Activated CD4-positive, alpha-beta T cell treated with anti-CD3 and anti-CD28 coated beads for 36 hours (primary cell): ENCODE measurements around the gene GPR156. TPM values are rescaled to one million over a fixed set of nuclear protein-coding genes. Genes with fewer than 3 reads are reported as not detected.
"Not testable (repeated sequence)": the region's sequence is repeated elsewhere in the genome, so short reads cannot be mapped to it uniquely, and the experiment has no call there.

Source experiments
- ATAC-seq: fragments of 200-7000 bp; cut with Tn5 transposase; one replicate; pipeline ENCODE4 v1.10.0; 2021; ENCODE audit warnings: mild to moderate bottlenecking, moderate library complexity
- CTCF ChIA-PET: fragments of 350-600 bp; sonication (Branson Sonifier 250); formaldehyde crosslinking; loops from one replicate; lab custom pipeline; 2021; ENCODE audit warnings: antibody characterized with exemption; lab: Charles Lee
- POLR2A ChIA-PET: fragments of 350-600 bp; sonication (Branson Sonifier 250); formaldehyde crosslinking; loops from one replicate; lab custom pipeline; 2021; ENCODE audit warnings: antibody characterized with exemption, inconsistent platforms; lab: Charles Lee
- DNase-seq: peaks from one replicate; pipeline ENCODE4 v3.0.0-alpha.2; 2020
- H3K27ac Mint-ChIP-seq: one replicate; pipeline ENCODE4 v1.8.0; 2021; ENCODE audit warnings: mixed read lengths
- H3K27me3 Mint-ChIP-seq: one replicate; pipeline ENCODE4 v1.8.0; 2021; ENCODE audit warnings: mixed read lengths
- H3K36me3 Mint-ChIP-seq: one replicate; pipeline ENCODE4 v1.8.0; 2021; ENCODE audit warnings: low read depth, mixed read lengths
- H3K4me1 Mint-ChIP-seq: one replicate; pipeline ENCODE4 v1.8.0; 2021; ENCODE audit warnings: mixed read lengths
- H3K4me3 Mint-ChIP-seq: one replicate; pipeline ENCODE4 v1.8.0; 2021; ENCODE audit warnings: mild to moderate bottlenecking, moderate library complexity, mixed read lengths
- H3K9me3 Mint-ChIP-seq: one replicate; pipeline ENCODE4 v1.8.0; 2021; ENCODE audit warnings: low read depth, mixed read lengths
- intact Hi-C, 2 experiments: fragments of 100-400 bp; cut with DNase I in 1 of 2; cut with micrococcal nuclease in 1 of 2; formaldehyde crosslinking; loops; one replicate each; pipeline versions ENCODE4 v1.14.2 to v1.15.1; 2022 to 2024; cut with DNase I, micrococcal nuclease
- total RNA-seq, 2 experiments: library from RNA; stranded (reverse); gene quantifications; one replicate each; pipeline ENCODE4 v1.2.3, GENCODE V29; 2021

The GPR156 gene
- total RNA-seq, 2 experiments from 2014 or later, result 0.11 TPM; not detected in 1

GRCh38 chr3:120300971-120301370 is 15.9 kb upstream of the GPR156 start:
- ChIA-PET CTCF (interaction anchor here (1.8 kb wide), 1 partner anchor 116 kb away, joined by 7 read pairs; no protein-coding TSS in a partner anchor), POLR2A (interaction anchor here (0.6 kb wide), 1 partner anchor 34 kb away, joined by 7 read pairs; no protein-coding TSS in a partner anchor)
- intact Hi-C loops, result no loop called here

GRCh38 chr3:120299403-120299802 is 14.4 kb upstream of the GPR156 start:
- CTCF ChIA-PET, result interaction anchor here (1.0 kb wide), 1 partner anchor 137 kb away, joined by 3 read pairs; no protein-coding TSS in a partner anchor

More at GRCh38 chr3:120300971-120301370, 15.9 kb upstream of the GPR156 start:
- no peaks in the 10 kb centered on the region for H3K36me3 Mint-ChIP-seq
- no peak overlapping the region for H3K27ac Mint-ChIP-seq
- DNase-seq (no peak), ATAC-seq (no peak)
- H3K9me3 Mint-ChIP-seq, result no peaks in the 10 kb centered on the region
- H3K4me1 Mint-ChIP-seq, result no peaks in the 10 kb centered on the region
- no peak overlapping the region for H3K4me3 Mint-ChIP-seq
- peaks cover 5% of the 10 kb centered on the region for H3K27me3 Mint-ChIP-seq

GRCh38 chr3:120298996-120299395 is 14.0 kb upstream of the GPR156 start:
- DNase-seq, result no peak
- ATAC-seq, result no peak
- intact Hi-C loops, result loop anchor here in 1 of 2 experiments (1.0 kb wide), 1 partner anchor 19 kb away; no protein-coding TSS in a partner anchor
- H3K9me3 Mint-ChIP-seq, result no peaks in the 10 kb centered on the region
- ChIA-PET CTCF (no interaction called here), POLR2A (no interaction called here)
- peaks cover 2% of the 10 kb centered on the region for H3K27me3 Mint-ChIP-seq
- no peak overlapping the region for H3K27ac Mint-ChIP-seq
- H3K4me1 Mint-ChIP-seq, result no peaks in the 10 kb centered on the region
- no peaks in the 10 kb centered on the region for H3K36me3 Mint-ChIP-seq
- H3K4me3 Mint-ChIP-seq, result no peak overlapping the region

More at GRCh38 chr3:120299403-120299802, 14.4 kb upstream of the GPR156 start:
- peaks cover 2% of the 10 kb centered on the region for H3K27me3 Mint-ChIP-seq
- no peak overlapping the region for H3K27ac Mint-ChIP-seq
- intact Hi-C loops, result no loop called here
- H3K36me3 Mint-ChIP-seq, result no peaks in the 10 kb centered on the region
- POLR2A ChIA-PET, result no interaction called here
- H3K4me1 Mint-ChIP-seq, result no peaks in the 10 kb centered on the region
- DNase-seq (no peak), ATAC-seq (no peak)
- no peaks in the 10 kb centered on the region for H3K9me3 Mint-ChIP-seq
- no peak overlapping the region for H3K4me3 Mint-ChIP-seq

- POLR2A ChIA-PET, H3K27ac Mint-ChIP-seq, H3K4me1 Mint-ChIP-seq: not testable (repeated sequence)
Observed at GRCh38 chr3:120291552-120291951, 6.5 kb upstream of the GPR156 start.

GRCh38 chr3:120289636-120290035 is 4.6 kb upstream of the GPR156 start:
- Mint-ChIP-seq H3K36me3 (peaks cover 6% of the 10 kb centered on the region), H3K27ac (no peak overlapping the region), H3K4me3 (no peak overlapping the region), H3K9me3 (peaks cover 10% of the 10 kb centered on the region), H3K4me1 (peaks cover 1% of the 10 kb centered on the region), H3K27me3 (peaks cover 36% of the 10 kb centered on the region)
- ChIA-PET CTCF (no interaction called here), POLR2A (no interaction called here)
- DNase-seq, result no peak
- no peak for ATAC-seq
- intact Hi-C loops, result no loop called here

More at GRCh38 chr3:120291552-120291951, 6.5 kb upstream of the GPR156 start:
- H3K9me3 Mint-ChIP-seq, result peaks cover 10% of the 10 kb centered on the region
- H3K27me3 Mint-ChIP-seq, result peaks cover 24% of the 10 kb centered on the region
- H3K4me3 Mint-ChIP-seq, intact Hi-C loops, DNase-seq, ATAC-seq, H3K36me3 Mint-ChIP-seq: not testable (repeated sequence)
- CTCF ChIA-PET, result interaction anchor here (0.7 kb wide), 1 partner anchor 69 kb away, joined by 3 read pairs; no protein-coding TSS in a partner anchor

GRCh38 chr3:120286465-120286864 is 1.4 kb upstream of the GPR156 start:
- POLR2A ChIA-PET, result no interaction called here
- ATAC-seq (no peak), DNase-seq (no peak)
- no peaks in the 10 kb centered on the region for H3K9me3 Mint-ChIP-seq
- no peak overlapping the region for H3K27ac Mint-ChIP-seq
- intact Hi-C loops, result no loop called here
- H3K27me3 Mint-ChIP-seq, result peaks cover 43% of the 10 kb centered on the region
- H3K36me3 Mint-ChIP-seq, result no peaks in the 10 kb centered on the region
- peaks cover 2% of the 10 kb centered on the region for H3K4me1 Mint-ChIP-seq
- CTCF ChIA-PET, result interaction anchor here (0.6 kb wide), 1 partner anchor 221 kb away, joined by 4 read pairs; no protein-coding TSS in a partner anchor
- H3K4me3 Mint-ChIP-seq, result no peak overlapping the region

- CTCF ChIA-PET, result interaction anchor here (0.6 to 0.8 kb wide), 3 partner anchors 42 to 527 kb away, joined by 3 to 5 read pairs (median 3); no protein-coding TSS in a partner anchor
- intact Hi-C loops, result no loop called here
- POLR2A ChIA-PET, result no interaction called here
- no peak overlapping the region for H3K27ac Mint-ChIP-seq
- H3K4me3 Mint-ChIP-seq, result no peak overlapping the region
- no peaks in the 10 kb centered on the region for H3K9me3 Mint-ChIP-seq
- ATAC-seq (no peak), DNase-seq (no peak)
- no peaks in the 10 kb centered on the region for H3K36me3 Mint-ChIP-seq
- H3K4me1 Mint-ChIP-seq, result peaks cover 2% of the 10 kb centered on the region
- H3K27me3 Mint-ChIP-seq, result peaks cover 49% of the 10 kb centered on the region
Observed at GRCh38 chr3:120285508-120285841, 453 bp upstream of the GPR156 start.

GRCh38 chr3:120281261-120281660 is 3.8 kb downstream of the GPR156 start:
- ChIA-PET CTCF (interaction anchor here (0.7 kb wide), 1 partner anchor 117 kb away, joined by 3 read pairs; no protein-coding TSS in a partner anchor), POLR2A (no interaction called here)
- Mint-ChIP-seq H3K27me3 (peaks cover 48% of the 10 kb centered on the region), H3K36me3 (no peaks in the 10 kb centered on the region), H3K4me1 (peaks cover 2% of the 10 kb centered on the region), H3K9me3 (no peaks in the 10 kb centered on the region), H3K4me3 (no peak overlapping the region), H3K27ac (no peak overlapping the region)
- intact Hi-C loops, result no loop called here
- ATAC-seq (no peak), DNase-seq (no peak)

- ChIA-PET POLR2A (no interaction called here), CTCF (interaction anchor here (0.6 to 0.7 kb wide), 2 partner anchors 118 to 548 kb away, joined by 3 read pairs; no protein-coding TSS in a partner anchor)
- no peaks in the 10 kb centered on the region for H3K9me3 Mint-ChIP-seq
- DNase-seq (no peak), ATAC-seq (no peak)
- intact Hi-C loops, result no loop called here
- peaks cover 48% of the 10 kb centered on the region for H3K27me3 Mint-ChIP-seq
- H3K4me1 Mint-ChIP-seq, result peaks cover 2% of the 10 kb centered on the region
- no peak overlapping the region for H3K27ac Mint-ChIP-seq
- no peak overlapping the region for H3K4me3 Mint-ChIP-seq
- no peaks in the 10 kb centered on the region for H3K36me3 Mint-ChIP-seq
Observed at GRCh38 chr3:120280566-120280965, 4.5 kb downstream of the GPR156 start.

GRCh38 chr3:120280026-120280425 is 5.0 kb downstream of the GPR156 start:
- Mint-ChIP-seq H3K27ac (no peak overlapping the region), H3K9me3 (no peaks in the 10 kb centered on the region), H3K36me3 (no peaks in the 10 kb centered on the region), H3K27me3 (peaks cover 50% of the 10 kb centered on the region), H3K4me1 (peaks cover 2% of the 10 kb centered on the region), H3K4me3 (no peak overlapping the region)
- intact Hi-C loops, result no loop called here
- DNase-seq, result no peak
- POLR2A ChIA-PET, result no interaction called here
- no peak for ATAC-seq
- CTCF ChIA-PET, result interaction anchor here (0.6 kb wide), 1 partner anchor 547 kb away, joined by 3 read pairs; no protein-coding TSS in a partner anchor

- no peaks in the 10 kb centered on the region for H3K9me3 Mint-ChIP-seq
- POLR2A ChIA-PET, result no interaction called here
Observed at GRCh38 chr3:120276767-120277166, 8.3 kb downstream of the GPR156 start.

GRCh38 chr3:120275618-120276017 is 9.4 kb downstream of the GPR156 start:
- ChIA-PET POLR2A (interaction anchor here (0.7 kb wide), 1 partner anchor 491 kb away, joined by 3 read pairs; no protein-coding TSS in a partner anchor), CTCF (no interaction called here)
- Mint-ChIP-seq H3K27me3 (peaks cover 28% of the 10 kb centered on the region), H3K9me3 (no peaks in the 10 kb centered on the region), H3K4me1 (no peaks in the 10 kb centered on the region), H3K27ac (no peak overlapping the region), H3K4me3 (no peak overlapping the region), H3K36me3 (no peaks in the 10 kb centered on the region)
- ATAC-seq, result no peak
- intact Hi-C loops, result no loop called here
- no peak for DNase-seq

More at GRCh38 chr3:120276767-120277166, 8.3 kb downstream of the GPR156 start:
- no peak for ATAC-seq
- H3K27me3 Mint-ChIP-seq, result peaks cover 34% of the 10 kb centered on the region
- H3K27ac Mint-ChIP-seq, result no peak overlapping the region
- no peaks in the 10 kb centered on the region for H3K36me3 Mint-ChIP-seq
- DNase-seq, result no peak
- no peaks in the 10 kb centered on the region for H3K4me1 Mint-ChIP-seq
- H3K4me3 Mint-ChIP-seq, result no peak overlapping the region
- intact Hi-C loops, result no loop called here
- CTCF ChIA-PET, result interaction anchor here (0.6 kb wide), 2 partner anchors 125 to 385 kb away, joined by 3 read pairs; no protein-coding TSS in a partner anchor
